HG03469 (cell line): ENCODE measurements around the gene HIGD1C.
"Not testable (repeated sequence)": the region's sequence is repeated elsewhere in the genome, so short reads cannot be mapped to it uniquely, and the experiment has no call there.

Experiments
- ATAC-seq: cut with Tn5 transposase; IDR thresholded peaks from one replicate; pipeline ENCODE4 v1.9.1; 2021; ENCODE audit warnings: mild to moderate bottlenecking, moderate library complexity, moderate number of reproducible peaks; ENCODE audit not compliant: unreplicated experiment

The HIGD1C gene

GRCh38 chr12:51013441-51013840, 61.1 kb downstream of the HIGD1C start:
- no peak for ATAC-seq

- ATAC-seq: not testable (repeated sequence)
Measured at GRCh38 chr12:51014467-51014866, 62.1 kb downstream of the HIGD1C start.

- no peak for ATAC-seq
Measured at GRCh38 chr12:51017452-51017851, 65.1 kb downstream of the HIGD1C start.

- no peak for ATAC-seq
Measured at GRCh38 chr12:51018956-51019355, 66.6 kb downstream of the HIGD1C start.

GRCh38 chr12:51019927-51020326, 67.6 kb downstream of the HIGD1C start:
- no peak for ATAC-seq
